ACC112 (cell line): ENCODE results near the gene MTFMT.
A peak's percentile ranks its signal among the peaks of the same experiment; 100 is the strongest.
"Not testable (repeated sequence)": the region's sequence is repeated elsewhere in the genome, so short reads cannot be mapped to it uniquely, and the experiment has no call there.

Experiments
- H2AFZ ChIP-seq: fragments of 200-600 bp; sonication (generic); one replicate; pipeline ENCODE4 v1.6.0; 2017; ENCODE audit warnings: antibody characterized with exemption, low read length; ENCODE audit not compliant: unreplicated experiment
- H3K27ac ChIP-seq: fragments of 200-600 bp; sonication (generic); 2 replicates; pipeline ENCODE4 v1.5.1; 2014; ENCODE audit warnings: low read depth, mild to moderate bottlenecking, antibody characterized with exemption, low read length, moderate library complexity
- H3K27me3 ChIP-seq: fragments of 200-600 bp; sonication (generic); 2 replicates; pipeline ENCODE4 v1.6.1; 2014; ENCODE audit warnings: mild to moderate bottlenecking, antibody characterized with exemption, low read length, moderate library complexity, mixed read lengths; ENCODE audit not compliant: insufficient read depth
- H3K36me3 ChIP-seq: fragments of 200-600 bp; sonication (generic); 2 replicates; pipeline ENCODE4 v1.6.1; 2016; ENCODE audit warnings: mild to moderate bottlenecking, antibody characterized with exemption, low read length, moderate library complexity, mixed read lengths; ENCODE audit not compliant: insufficient read depth
- H3K4me1 ChIP-seq: fragments of 200-600 bp; sonication (generic); one replicate; pipeline ENCODE4 v1.6.1; 2016; ENCODE audit warnings: low read length, mixed read lengths; ENCODE audit not compliant: insufficient read depth, unreplicated experiment, control insufficient read depth
- H3K4me3 ChIP-seq: fragments of 200-600 bp; sonication (generic); 2 replicates; pipeline ENCODE4 v1.5.1; 2014; ENCODE audit warnings: mild to moderate bottlenecking, low read depth, low read length
- H3K79me2 ChIP-seq: fragments of 200-600 bp; sonication (generic); one replicate; pipeline ENCODE4 v1.6.0; 2016; ENCODE audit warnings: low read length; ENCODE audit not compliant: control insufficient read depth, unreplicated experiment, insufficient read depth

Gene MTFMT

GRCh38 chr15:65037309-65037708 lies 7.9 kb upstream of the MTFMT start:
- H3K4me3 ChIP-seq: no peak overlapping the region
- no peaks in the 10 kb centered on the region for H3K27me3 ChIP-seq
- H3K79me2 ChIP-seq: no peaks in the 10 kb centered on the region
- H2AFZ ChIP-seq: no peak overlapping the region
- H3K36me3 ChIP-seq: no peaks in the 10 kb centered on the region
- H3K4me1 ChIP-seq: peaks cover 4% of the 10 kb centered on the region
- H3K27ac ChIP-seq: no peak overlapping the region

- H3K27ac ChIP-seq: no peak overlapping the region
- H2AFZ ChIP-seq: no peak overlapping the region
- H3K4me1 ChIP-seq: peaks cover 4% of the 10 kb centered on the region
- no peaks in the 10 kb centered on the region for H3K36me3 ChIP-seq
- no peak overlapping the region for H3K4me3 ChIP-seq
- H3K79me2 ChIP-seq: no peaks in the 10 kb centered on the region
- no peaks in the 10 kb centered on the region for H3K27me3 ChIP-seq
These were observed 5.3 kb upstream of the MTFMT start for GRCh38 chr15:65034719-65035118.

DNA sequence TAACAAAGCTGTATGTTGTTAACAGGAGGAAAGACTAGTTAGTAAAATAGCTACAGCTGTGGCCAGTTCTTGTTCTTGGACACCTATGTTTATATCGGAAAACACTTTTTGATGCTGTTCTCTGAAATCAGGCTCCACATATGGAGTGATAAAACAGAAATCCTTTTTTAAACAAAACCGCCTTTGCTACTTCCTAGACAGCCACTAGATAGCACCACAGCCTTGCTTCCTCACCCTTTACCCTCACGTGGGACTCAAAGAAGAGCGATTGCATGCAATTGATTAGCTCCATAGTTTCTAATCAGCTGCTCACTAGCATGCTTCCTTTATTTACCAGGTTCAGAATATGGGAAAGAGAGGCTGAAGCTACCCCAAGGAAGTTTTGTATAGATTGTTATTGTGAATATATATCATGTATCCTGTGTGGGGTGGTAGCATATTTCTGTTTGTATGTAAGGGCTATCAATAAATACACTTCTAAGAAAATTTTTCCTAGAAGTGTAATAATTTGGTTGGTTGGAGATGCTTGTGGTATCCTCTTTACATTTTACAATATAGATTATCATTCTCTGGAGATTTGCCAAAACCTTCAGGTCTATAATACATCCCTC lies 4.3 kb upstream of the MTFMT start:
- Histone ChIP-seq H3K27me3 (no peaks in the 10 kb centered on the region), H2AFZ (peak overlapping the region; percentile 26), H3K79me2 (peaks cover 6% of the 10 kb centered on the region), H3K4me1 (peaks cover 4% of the 10 kb centered on the region), H3K27ac (no peak overlapping the region), H3K36me3 (no peaks in the 10 kb centered on the region), H3K4me3 (no peak overlapping the region)

DNA sequence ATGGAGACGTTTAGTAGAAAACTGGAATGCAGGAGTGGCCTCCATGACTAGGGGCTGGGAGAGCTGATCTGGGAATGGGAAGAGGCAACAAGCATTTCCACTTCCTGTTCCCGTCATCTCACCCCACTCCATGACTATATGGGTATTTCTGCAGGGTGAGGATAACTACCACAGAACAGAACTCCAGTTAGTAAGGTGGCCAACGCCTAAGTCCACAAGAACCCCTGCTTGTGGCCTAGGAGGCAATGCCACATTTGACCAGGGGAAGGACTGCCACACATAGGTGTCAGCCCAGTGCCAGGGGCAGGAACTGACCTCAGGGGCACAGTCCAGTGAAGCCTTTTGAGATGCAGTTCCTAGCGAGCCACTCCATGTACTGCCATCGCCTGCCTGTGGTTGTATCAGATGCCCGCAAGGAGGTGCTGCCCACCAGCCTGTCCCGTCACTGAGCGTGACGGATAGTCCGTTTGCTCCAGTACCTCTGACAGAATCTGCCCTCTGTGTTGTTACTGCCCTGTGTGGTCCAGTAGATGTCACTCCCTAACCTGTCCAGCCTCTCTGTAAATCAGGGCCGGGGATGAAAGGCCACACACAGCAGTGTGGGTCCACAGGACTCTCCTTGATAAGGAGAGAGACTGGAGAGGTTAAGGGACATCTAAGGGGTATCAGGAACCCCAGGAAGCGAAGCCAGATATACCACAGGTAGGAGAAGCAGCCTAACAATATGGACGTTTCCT lies 3.5 kb upstream of the MTFMT start:
- H3K79me2 ChIP-seq: peaks cover 14% of the 10 kb centered on the region
- no peak overlapping the region for H3K4me3 ChIP-seq
- no peak overlapping the region for H3K27ac ChIP-seq
- peak overlapping the region; percentile 26 for H2AFZ ChIP-seq
- H3K36me3 ChIP-seq: no peaks in the 10 kb centered on the region
- H3K27me3 ChIP-seq: no peaks in the 10 kb centered on the region
- peaks cover 9% of the 10 kb centered on the region for H3K4me1 ChIP-seq

- peaks cover 19% of the 10 kb centered on the region for H3K79me2 ChIP-seq
- H3K4me3 ChIP-seq: peak overlapping the region; percentile 97
- H3K27ac ChIP-seq: no peak overlapping the region
- H3K36me3 ChIP-seq: no peaks in the 10 kb centered on the region; the same call in 1 of the 2 replicates
- no peaks in the 10 kb centered on the region for H3K27me3 ChIP-seq
- H3K4me1 ChIP-seq: peaks cover 14% of the 10 kb centered on the region
- no peak overlapping the region for H2AFZ ChIP-seq
These were observed 333 bp upstream of the MTFMT start for GRCh38 chr15:65029736-65030208.

- Histone ChIP-seq H3K4me3 (peak overlapping the region; percentile 97), H3K79me2 (peaks cover 19% of the 10 kb centered on the region), H3K4me1 (peaks cover 11% of the 10 kb centered on the region), H3K27ac (no peak overlapping the region), H2AFZ (no peak overlapping the region), H3K36me3 (no peaks in the 10 kb centered on the region; the same call in 1 of the 2 replicates), H3K27me3 (no peaks in the 10 kb centered on the region)
These were observed 1.1 kb downstream of the MTFMT start for GRCh38 chr15:65028338-65028737.

- Histone ChIP-seq H3K4me1 (peaks cover 10% of the 10 kb centered on the region), H3K36me3 (no peaks in the 10 kb centered on the region; the same call in 1 of the 2 replicates), H2AFZ (no peak overlapping the region), H3K27ac (no peak overlapping the region), H3K27me3 (no peaks in the 10 kb centered on the region), H3K79me2 (peaks cover 19% of the 10 kb centered on the region), H3K4me3 (peak overlapping the region; percentile 97)
These were observed 1.8 kb downstream of the MTFMT start for GRCh38 chr15:65027593-65027992.

DNA sequence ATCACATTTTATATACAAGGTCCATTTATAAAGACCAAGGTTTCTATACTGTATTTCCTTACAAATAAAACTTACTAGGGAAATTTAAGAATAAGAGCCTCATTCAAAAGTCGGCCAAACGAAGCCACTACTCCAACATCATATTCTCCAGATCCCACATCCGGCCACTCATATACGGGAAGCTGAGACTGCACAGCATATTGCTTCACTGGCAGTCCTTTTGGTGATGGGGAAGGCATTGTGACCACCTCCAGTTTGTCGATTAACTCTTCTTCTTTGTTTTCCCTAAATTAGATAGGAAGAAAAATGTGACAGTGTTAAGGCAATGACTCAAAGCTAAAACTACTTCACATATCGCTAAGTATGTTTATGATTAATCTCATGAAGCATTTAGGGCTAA lies 2.7 kb downstream of the MTFMT start:
- Histone ChIP-seq H3K79me2 (peaks cover 19% of the 10 kb centered on the region), H3K4me1 (peaks cover 10% of the 10 kb centered on the region), H3K36me3 (no peaks in the 10 kb centered on the region; the same call in 1 of the 2 replicates), H2AFZ (no peak overlapping the region), H3K27ac (no peak overlapping the region), H3K27me3 (no peaks in the 10 kb centered on the region), H3K4me3 (no peak overlapping the region)

DNA sequence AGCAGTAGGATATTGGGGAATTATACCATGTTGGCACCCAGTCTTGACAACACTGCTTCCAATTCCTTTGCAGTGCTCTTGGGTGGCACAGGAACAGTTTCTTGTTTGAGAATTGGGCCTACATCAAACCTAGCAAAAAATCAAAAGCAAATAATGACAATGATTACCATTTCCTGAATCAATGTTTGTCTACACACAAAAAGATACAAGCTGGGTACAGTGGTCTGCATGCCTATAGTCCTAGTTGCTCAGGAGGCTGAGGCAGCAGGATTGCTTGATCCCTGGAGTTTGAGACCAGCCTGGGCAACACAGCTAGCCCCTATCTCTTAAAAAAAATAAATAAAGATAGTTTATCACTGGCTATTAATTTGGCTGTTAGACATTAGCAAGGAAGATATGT lies 8.0 kb downstream of the MTFMT start:
- H3K4me1 ChIP-seq: no peaks in the 10 kb centered on the region
- no peak overlapping the region for H3K4me3 ChIP-seq
- H3K27me3 ChIP-seq: no peaks in the 10 kb centered on the region
- H3K27ac ChIP-seq: no peak overlapping the region
- H3K36me3 ChIP-seq: peaks cover 14% of the 10 kb centered on the region
- H3K79me2 ChIP-seq: no peaks in the 10 kb centered on the region
- no peak overlapping the region for H2AFZ ChIP-seq

- Histone ChIP-seq H3K27ac (no peak overlapping the region), H3K36me3 (peaks cover 23% of the 10 kb centered on the region), H2AFZ (no peak overlapping the region)
These were observed 9.0 kb downstream of the MTFMT start for GRCh38 chr15:65020419-65020818.

GRCh38 chr15:65011198-65011597 lies 18.2 kb downstream of the MTFMT start:
- H3K27me3 ChIP-seq, H3K4me1 ChIP-seq, H3K4me3 ChIP-seq, H3K79me2 ChIP-seq, H3K27ac ChIP-seq, H2AFZ ChIP-seq: not testable (repeated sequence)
- peaks cover 40% of the 10 kb centered on the region for H3K36me3 ChIP-seq

More at GRCh38 chr15:65020419-65020818, 9.0 kb downstream of the MTFMT start:
- no peak overlapping the region for H3K4me3 ChIP-seq
- H3K27me3 ChIP-seq: no peaks in the 10 kb centered on the region
- no peaks in the 10 kb centered on the region for H3K79me2 ChIP-seq
- no peaks in the 10 kb centered on the region for H3K4me1 ChIP-seq
